Mesodermal cell (in vitro differentiated cells): ENCODE results near the gene MOB3A. TPM values are rescaled to one million over a fixed set of nuclear protein-coding genes. Genes with fewer than 3 reads are reported as not detected.

Source experiments
- H3K27ac ChIP-seq: 2 replicates; pipeline ENCODE4 v1.7.0; 2013; ENCODE audit warnings: mild to moderate bottlenecking, low read depth, low read length, moderate library complexity; ENCODE audit not compliant: severe bottlenecking
- H3K36me3 ChIP-seq: 2 replicates; pipeline ENCODE4 v1.7.1; 2013; ENCODE audit warnings: mild to moderate bottlenecking, low read length, moderate library complexity; ENCODE audit not compliant: control insufficient read depth, insufficient read depth
- H3K4me1 ChIP-seq: one replicate; pipeline ENCODE4 v1.7.1; 2013; ENCODE audit warnings: mild to moderate bottlenecking, low read length; ENCODE audit not compliant: insufficient read depth, control insufficient read depth, poor library complexity, severe bottlenecking
- H3K4me3 ChIP-seq: 2 replicates; pipeline ENCODE4 v1.7.0; 2013; ENCODE audit warnings: low read length, control low read depth, mild to moderate bottlenecking; ENCODE audit not compliant: insufficient read depth, poor library complexity, severe bottlenecking; ENCODE audit errors: extremely low read depth
- H3K9me3 ChIP-seq: 2 replicates; pipeline ENCODE4 v1.7.1; 2013; ENCODE audit warnings: mild to moderate bottlenecking, low read length, moderate library complexity; ENCODE audit not compliant: control insufficient read depth
- WGBS, 2 experiments: methylation state at CpG; one replicate each; pipeline ENCODE4 v1.1.5; 2013; ENCODE audit warnings: missing lambda C conversion rate in 2 of 2; ENCODE audit not compliant: insufficient coverage in 2 of 2; 5-methylcytosine and 5-hydroxymethylcytosine counted together
- polyA plus RNA-seq, 2 experiments: library from polyadenylated mRNA; stranded (reverse); fragments of 50-300 nt; gene quantifications; one replicate each; pipeline ENCODE4 v1.2.3, GENCODE V29; 2013

MOB3A gene
- polyA plus RNA-seq (2013, experiment 1 of 2): 21.0 TPM
- 18.0 TPM for polyA plus RNA-seq (2013, experiment 2 of 2)

- Histone ChIP-seq H3K27ac (peak within 1 kb of the TSS; percentile 94), H3K9me3 (no peaks in the 10 kb centered on the region), H3K4me3 (peak within 1 kb of the TSS; percentile 82), H3K36me3 (peaks cover 32% of the 10 kb centered on the region), H3K4me1 (peaks cover 17% of the 10 kb centered on the region)
- 0 to 2% methylated on average over 39 to 41 of the region's 56 CpGs for WGBS, 2 experiments
These were observed at the start of gene MOB3A for GRCh38 chr19:2096034-2096479. MOB3A (minus strand) TSS chr19:2096326; CDS start chr19:2078560, 17,766 bp downstream.

DNA sequence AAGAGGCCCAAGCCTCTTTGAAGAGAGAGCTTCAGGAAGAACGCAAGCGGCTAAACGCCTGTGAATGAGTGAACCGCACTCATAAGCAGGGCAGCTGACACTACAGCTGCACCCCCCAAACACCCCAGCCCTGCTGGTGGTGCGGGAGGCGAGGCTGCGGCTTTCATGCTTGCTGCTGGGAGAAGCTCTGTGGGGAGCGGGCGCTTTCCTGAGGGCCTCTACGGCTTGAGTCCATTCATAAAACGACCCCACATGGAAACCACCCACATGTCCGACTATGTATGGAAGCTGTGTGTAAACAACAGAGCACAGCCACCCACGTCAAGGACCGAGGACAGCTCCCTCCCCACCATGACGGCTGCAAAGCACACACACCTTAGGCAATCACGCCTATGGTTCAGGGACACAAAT lies 49.7 kb upstream of the MOB3A start:
- H3K36me3 ChIP-seq: peaks cover 60% of the 10 kb centered on the region
- no peak overlapping the region for H3K4me3 ChIP-seq
- no peak overlapping the region for H3K27ac ChIP-seq
- peaks cover 4% of the 10 kb centered on the region for H3K4me1 ChIP-seq
- H3K9me3 ChIP-seq: no peaks in the 10 kb centered on the region
- WGBS, 2 experiments: 87 to 90% methylated on average over 11 to 13 of the region's 16 CpGs

DNA sequence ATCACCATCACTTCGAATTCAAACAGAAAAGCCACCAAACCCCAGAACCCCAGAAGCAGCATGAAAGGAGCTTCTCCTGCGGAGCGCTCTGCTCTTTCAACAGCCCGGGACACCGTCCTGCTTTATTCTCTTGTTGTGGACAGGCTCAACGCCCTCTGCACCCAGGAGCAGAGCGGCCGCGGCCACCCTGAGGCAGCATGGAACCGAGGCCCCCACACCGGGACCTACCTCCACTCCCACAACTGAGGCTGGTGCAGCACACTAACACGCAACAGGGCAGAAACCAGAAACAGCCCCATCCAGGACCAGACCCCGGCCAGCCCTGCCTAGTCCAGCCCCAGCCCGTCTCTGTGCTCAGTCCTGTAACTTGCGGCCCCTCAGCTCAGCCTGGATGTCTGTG lies 48.1 kb upstream of the MOB3A start:
- Histone ChIP-seq H3K4me3 (no peak overlapping the region), H3K4me1 (no peaks in the 10 kb centered on the region), H3K9me3 (no peaks in the 10 kb centered on the region), H3K27ac (no peak overlapping the region), H3K36me3 (peaks cover 66% of the 10 kb centered on the region)
- WGBS, 2 experiments: 96 to 98% methylated on average over 12 to 15 of the region's 15 CpGs

- Histone ChIP-seq H3K4me1 (no peaks in the 10 kb centered on the region), H3K36me3 (peaks cover 70% of the 10 kb centered on the region)
- WGBS, 2 experiments: 98 to 99% methylated on average over 12 to 13 of the region's 15 CpGs
These were observed 46.2 kb upstream of the MOB3A start for GRCh38 chr19:2142173-2142829.

DNA sequence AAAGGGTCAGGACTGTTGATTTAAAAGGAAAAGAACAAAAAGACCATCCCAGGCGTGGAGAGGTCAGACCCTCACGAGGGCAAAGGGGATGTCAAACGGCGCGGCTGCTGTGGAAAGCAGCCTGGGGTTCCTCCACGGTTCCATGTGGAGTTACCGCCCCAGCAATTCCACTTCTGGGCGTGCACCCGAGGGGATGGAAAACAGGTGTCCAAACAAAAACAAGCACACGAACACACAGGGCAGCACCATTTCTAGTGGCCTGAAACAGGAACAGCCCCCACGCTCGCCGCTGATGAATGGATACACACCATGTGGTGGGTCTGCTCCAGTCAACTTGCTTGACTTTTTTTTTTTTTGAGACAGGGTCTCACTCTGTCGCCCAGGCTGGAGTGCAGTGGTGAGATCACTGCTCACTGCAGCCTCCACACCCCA lies 44.0 kb upstream of the MOB3A start:
- H3K36me3 ChIP-seq: peaks cover 72% of the 10 kb centered on the region
- no peak overlapping the region for H3K27ac ChIP-seq
- H3K4me1 ChIP-seq: no peaks in the 10 kb centered on the region
- no peak overlapping the region for H3K4me3 ChIP-seq
- WGBS, 2 experiments: 93 to 95% methylated on average over 14 of the region's 14 CpGs
- no peaks in the 10 kb centered on the region for H3K9me3 ChIP-seq

More at GRCh38 chr19:2142173-2142829, 46.2 kb upstream of the MOB3A start:
- no peaks in the 10 kb centered on the region for H3K9me3 ChIP-seq
- H3K27ac ChIP-seq: no peak overlapping the region
- no peak overlapping the region for H3K4me3 ChIP-seq

DNA sequence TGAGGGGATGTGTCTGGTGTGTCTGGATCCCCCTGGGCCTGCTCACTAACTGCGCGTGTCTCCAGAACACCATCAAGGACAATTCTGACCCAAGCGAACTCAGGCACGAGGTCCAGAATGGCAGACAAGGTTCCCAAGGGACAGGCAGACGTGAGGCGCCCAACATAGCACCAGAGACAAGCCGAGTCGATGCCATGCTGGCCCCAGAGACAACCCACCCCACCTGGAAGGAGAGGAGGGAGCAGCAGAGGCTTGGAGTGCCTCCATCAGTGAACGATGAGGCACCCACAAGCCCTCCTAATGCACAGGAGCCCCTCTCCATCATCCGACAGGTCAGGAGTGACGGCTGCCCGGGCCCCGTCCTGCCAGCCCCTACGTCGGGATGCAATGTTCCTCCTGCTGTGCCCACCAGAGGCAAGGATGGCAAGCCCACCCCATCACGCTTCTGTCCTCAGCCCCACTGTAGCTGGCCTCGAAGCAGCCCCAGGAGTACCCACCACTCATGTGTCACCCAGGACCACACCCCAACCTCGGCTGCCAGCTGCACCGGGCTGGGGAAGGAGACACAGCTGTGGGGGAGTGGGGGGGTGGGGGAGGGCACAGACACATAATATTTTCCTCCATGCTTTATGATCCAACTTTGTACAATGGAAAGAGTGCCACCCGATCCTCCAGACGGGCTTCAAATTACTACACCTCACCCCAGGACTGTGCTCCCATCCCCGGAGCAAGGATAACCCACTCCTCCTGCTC lies 43.4 kb upstream of the MOB3A start:
- WGBS, 2 experiments: 93 to 95% methylated on average over 16 to 19 of the region's 22 CpGs
- Histone ChIP-seq H3K36me3 (peaks cover 67% of the 10 kb centered on the region), H3K4me3 (no peak overlapping the region), H3K9me3 (no peaks in the 10 kb centered on the region), H3K4me1 (no peaks in the 10 kb centered on the region), H3K27ac (no peak overlapping the region)

- no peaks in the 10 kb centered on the region for H3K9me3 ChIP-seq
- H3K4me1 ChIP-seq: no peaks in the 10 kb centered on the region
- H3K36me3 ChIP-seq: peaks cover 71% of the 10 kb centered on the region
- H3K4me3 ChIP-seq: no peak overlapping the region
- 93 to 96% methylated on average over 22 of the region's 23 CpGs for WGBS, 2 experiments
- no peak overlapping the region for H3K27ac ChIP-seq
These were observed 42.1 kb upstream of the MOB3A start for GRCh38 chr19:2138061-2138728.

DNA sequence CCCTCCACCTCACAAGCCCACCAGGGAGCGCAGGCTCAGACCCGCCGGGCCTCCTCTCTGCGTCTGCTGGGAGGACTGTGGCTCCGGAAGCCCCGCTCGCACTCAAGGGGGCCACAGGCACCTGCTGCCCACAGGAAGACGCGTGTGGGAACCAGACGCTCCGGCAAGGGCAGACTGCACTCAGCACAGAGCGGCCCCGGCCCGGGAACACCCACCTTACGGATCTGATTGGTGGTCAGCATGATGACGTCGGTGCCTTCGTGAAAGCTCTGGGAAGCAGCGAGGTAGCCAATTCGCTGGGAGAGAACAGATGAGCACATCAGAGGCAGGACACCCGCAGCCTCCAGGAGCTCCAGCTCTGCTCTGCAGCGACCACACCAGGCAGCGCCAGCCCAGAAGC lies 40.7 kb upstream of the MOB3A start:
- Histone ChIP-seq H3K4me3 (no peak overlapping the region), H3K4me1 (no peaks in the 10 kb centered on the region), H3K36me3 (peaks cover 80% of the 10 kb centered on the region), H3K27ac (no peak overlapping the region), H3K9me3 (no peaks in the 10 kb centered on the region)
- WGBS, 2 experiments: 95% methylated on average over 22 to 23 of the region's 23 CpGs

DNA sequence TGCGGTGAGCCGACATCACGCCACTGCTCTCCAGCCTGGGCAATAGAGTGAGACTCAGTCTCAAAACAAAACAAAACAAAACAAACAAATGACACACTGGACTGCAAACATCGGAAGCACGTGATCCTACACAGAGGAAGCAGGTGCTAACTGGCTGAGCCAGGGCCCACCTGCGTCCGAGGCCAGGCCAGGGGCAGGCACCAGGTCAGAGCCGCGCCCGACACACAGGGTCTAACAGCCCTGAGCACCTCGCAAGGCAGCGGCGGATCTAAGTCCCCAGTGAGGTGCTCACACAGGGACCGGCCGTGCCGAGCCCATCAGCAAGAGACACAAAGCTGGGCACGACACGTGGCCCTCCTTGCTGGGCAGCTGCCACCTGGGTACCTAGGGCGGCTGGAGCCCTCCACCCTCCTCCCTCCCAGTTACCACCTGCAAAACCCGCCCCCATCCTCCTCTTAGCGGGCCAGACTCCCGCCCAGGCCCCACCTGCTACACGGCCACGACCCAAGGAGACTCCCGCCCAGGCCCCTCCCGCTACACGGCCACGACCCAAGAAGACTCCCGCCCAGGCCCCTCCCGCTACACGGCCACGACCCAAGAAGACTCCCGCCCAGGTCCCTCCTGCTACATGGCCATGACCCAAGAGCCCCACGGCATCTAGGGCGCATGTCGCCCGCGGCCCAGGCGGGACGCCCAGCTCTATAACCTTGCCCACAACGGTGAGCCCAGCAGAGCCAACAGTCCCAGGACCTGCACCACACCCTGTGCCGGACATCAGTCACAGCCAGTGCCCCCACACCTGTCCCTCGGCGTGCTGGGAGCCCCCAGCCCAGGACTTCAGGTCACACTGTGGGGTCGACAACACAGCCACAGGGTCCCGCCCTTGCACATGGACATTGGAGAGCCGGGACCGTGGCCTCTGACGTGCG lies 39.6 kb upstream of the MOB3A start:
- Histone ChIP-seq H3K9me3 (no peaks in the 10 kb centered on the region), H3K36me3 (peaks cover 80% of the 10 kb centered on the region), H3K27ac (no peak overlapping the region), H3K4me1 (no peaks in the 10 kb centered on the region), H3K4me3 (no peak overlapping the region)
- 97 to 98% methylated on average over 29 to 49 of the region's 50 CpGs for WGBS, 2 experiments
